ENCODE data around the gene TUBE1.

The TUBE1 gene

GRCh38 chr6:112034616-112034995 is 52.7 kb downstream of the TUBE1 start:
- DNase-seq (ENCODE audit: low read depth in 2 of 2) = no peak

GRCh38 chr6:112033791-112034615 is 53.3 kb downstream of the TUBE1 start:
- DNase-seq (ENCODE audit: low read depth in 2 of 2) = no peak

- no peak for DNase-seq (ENCODE audit: low read depth in 2 of 2)
These were observed 54.6 kb downstream of the TUBE1 start for GRCh38 chr6:112032728-112033127.

GRCh38 chr6:112031960-112032359 is 55.3 kb downstream of the TUBE1 start:
- DNase-seq (ENCODE audit: low read depth in 2 of 2) = no peak

GRCh38 chr6:112030961-112031660 is 56.2 kb downstream of the TUBE1 start:
- no peak for DNase-seq (ENCODE audit: low read depth in 2 of 2)

GRCh38 chr6:112030206-112030960 is 56.9 kb downstream of the TUBE1 start:
- DNase-seq (ENCODE audit: low read depth in 2 of 2) = no peak

GRCh38 chr6:112029045-112029822 is 58.0 kb downstream of the TUBE1 start:
- peak; percentile 47 to 53 for DNase-seq (ENCODE audit: low read depth in 2 of 2)

- no peak for DNase-seq (ENCODE audit: low read depth in 2 of 2)
These were observed 59.2 kb downstream of the TUBE1 start for GRCh38 chr6:112027942-112028674.

- no peak for DNase-seq (ENCODE audit: low read depth in 2 of 2)
These were observed 60.3 kb downstream of the TUBE1 start for GRCh38 chr6:112026933-112027332.

- DNase-seq (ENCODE audit: low read depth in 2 of 2) = no peak
These were observed 62.8 kb downstream of the TUBE1 start for GRCh38 chr6:112024464-112024863.

- DNase-seq (ENCODE audit: low read depth in 2 of 2) = no peak
These were observed 64.5 kb downstream of the TUBE1 start for GRCh38 chr6:112022749-112023148.

GRCh38 chr6:112021691-112022310 is 65.5 kb downstream of the TUBE1 start:
- DNase-seq (ENCODE audit: low read depth in 2 of 2) = no peak

Data from stimulated activated CD8-positive, alpha-beta memory T cell treated with anti-CD3 and anti-CD28 coated beads, Interleukin-15, amount 100 ng/mL, for 48 hours (primary cell).